ENCODE results near the gene LMO1. TPM values are rescaled to one million over a fixed set of nuclear protein-coding genes. Genes with fewer than 3 reads are reported as not detected.

LMO1 gene
- total and polyA plus RNA-seq, 10 of the 15 experiments (the other 5 are each of a cell fraction or from before 2014, with no cell fraction given) = not detected

- TF ChIP-seq CREM (IDR thresholded peaks at IDR 0.05; ENCODE audit: low read depth) (no peak), MEF2A (IDR thresholded peaks at IDR 0.05; ENCODE audit: insufficient read depth, low read depth, low read length) (no peak), NR2C2 (IDR thresholded peaks at IDR 0.05; ENCODE audit: borderline replicate concordance, control insufficient read depth, insufficient read length, low read depth) (no peak), MYB (IDR thresholded peaks at IDR 0.05; ENCODE audit: borderline replicate concordance, low read depth, low read length) (no peak)
Measured at GRCh38 chr11:8225589-8226036, 38.1 kb downstream of the LMO1 start (continued).

- no peaks in the 10 kb centered on the region for H3K36me3 ChIP-seq (ENCODE audit: control insufficient read depth in 2 of 2, insufficient read depth in 2 of 2, low read length in 1 of 2)
- POLR2A ChIA-PET = interaction anchor here (0.6 kb wide), 1 partner anchor 362 kb away, joined by 4 read pairs; no protein-coding TSS in a partner anchor
- FAIRE-seq (no peak), ATAC-seq (no peak), DNase-seq (ENCODE audit: low read depth, low spot score) (no peak)
- CTCF ChIA-PET = interaction anchor here (0.6 to 6.6 kb wide), 8 partner anchors 23 to 342 kb away, joined by 3 to 66 read pairs (median 5); partner anchors contain the start of gene LMO1
- TF ChIP-seq IRF3 (IDR thresholded peaks at IDR 0.05) = no peak
- no peak for TF ChIP-seq MYB (IDR thresholded peaks at IDR 0.05; ENCODE audit: borderline replicate concordance, low read depth, low read length)
- TF ChIP-seq NR2F1 (conservative IDR thresholded peaks at IDR 0.05) = no peak
- TF ChIP-seq, protein P1, sequence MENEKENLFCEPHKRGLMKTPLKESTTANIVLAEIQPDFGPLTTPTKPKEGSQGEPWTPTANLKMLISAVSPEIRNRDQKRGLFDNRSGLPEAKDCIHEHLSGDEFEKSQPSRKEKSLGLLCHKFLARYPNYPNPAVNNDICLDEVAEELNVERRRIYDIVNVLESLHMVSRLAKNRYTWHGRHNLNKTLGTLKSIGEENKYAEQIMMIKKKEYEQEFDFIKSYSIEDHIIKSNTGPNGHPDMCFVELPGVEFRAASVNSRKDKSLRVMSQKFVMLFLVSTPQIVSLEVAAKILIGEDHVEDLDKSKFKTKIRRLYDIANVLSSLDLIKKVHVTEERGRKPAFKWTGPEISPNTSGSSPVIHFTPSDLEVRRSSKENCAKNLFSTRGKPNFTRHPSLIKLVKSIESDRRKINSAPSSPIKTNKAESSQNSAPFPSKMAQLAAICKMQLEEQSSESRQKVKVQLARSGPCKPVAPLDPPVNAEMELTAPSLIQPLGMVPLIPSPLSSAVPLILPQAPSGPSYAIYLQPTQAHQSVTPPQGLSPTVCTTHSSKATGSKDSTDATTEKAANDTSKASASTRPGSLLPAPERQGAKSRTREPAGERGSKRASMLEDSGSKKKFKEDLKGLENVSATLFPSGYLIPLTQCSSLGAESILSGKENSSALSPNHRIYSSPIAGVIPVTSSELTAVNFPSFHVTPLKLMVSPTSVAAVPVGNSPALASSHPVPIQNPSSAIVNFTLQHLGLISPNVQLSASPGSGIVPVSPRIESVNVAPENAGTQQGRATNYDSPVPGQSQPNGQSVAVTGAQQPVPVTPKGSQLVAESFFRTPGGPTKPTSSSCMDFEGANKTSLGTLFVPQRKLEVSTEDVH (IDR thresholded peaks at IDR 0.05; ENCODE audit: low read depth, partially characterized antibody) = no peak
- TF ChIP-seq ZNF384 (IDR thresholded peaks at IDR 0.05; ENCODE audit: borderline replicate concordance, low read depth, low read length) = no peak
- TF ChIP-seq IRF4 (IDR thresholded peaks at IDR 0.05; ENCODE audit: low read depth, low read length) = no peak
- TF ChIP-seq MYC (IDR thresholded peaks at IDR 0.05; ENCODE audit: insufficient read depth, insufficient read length, insufficient replicate concordance, low read length, severe bottlenecking) = no peak
- TF ChIP-seq, protein P2, sequence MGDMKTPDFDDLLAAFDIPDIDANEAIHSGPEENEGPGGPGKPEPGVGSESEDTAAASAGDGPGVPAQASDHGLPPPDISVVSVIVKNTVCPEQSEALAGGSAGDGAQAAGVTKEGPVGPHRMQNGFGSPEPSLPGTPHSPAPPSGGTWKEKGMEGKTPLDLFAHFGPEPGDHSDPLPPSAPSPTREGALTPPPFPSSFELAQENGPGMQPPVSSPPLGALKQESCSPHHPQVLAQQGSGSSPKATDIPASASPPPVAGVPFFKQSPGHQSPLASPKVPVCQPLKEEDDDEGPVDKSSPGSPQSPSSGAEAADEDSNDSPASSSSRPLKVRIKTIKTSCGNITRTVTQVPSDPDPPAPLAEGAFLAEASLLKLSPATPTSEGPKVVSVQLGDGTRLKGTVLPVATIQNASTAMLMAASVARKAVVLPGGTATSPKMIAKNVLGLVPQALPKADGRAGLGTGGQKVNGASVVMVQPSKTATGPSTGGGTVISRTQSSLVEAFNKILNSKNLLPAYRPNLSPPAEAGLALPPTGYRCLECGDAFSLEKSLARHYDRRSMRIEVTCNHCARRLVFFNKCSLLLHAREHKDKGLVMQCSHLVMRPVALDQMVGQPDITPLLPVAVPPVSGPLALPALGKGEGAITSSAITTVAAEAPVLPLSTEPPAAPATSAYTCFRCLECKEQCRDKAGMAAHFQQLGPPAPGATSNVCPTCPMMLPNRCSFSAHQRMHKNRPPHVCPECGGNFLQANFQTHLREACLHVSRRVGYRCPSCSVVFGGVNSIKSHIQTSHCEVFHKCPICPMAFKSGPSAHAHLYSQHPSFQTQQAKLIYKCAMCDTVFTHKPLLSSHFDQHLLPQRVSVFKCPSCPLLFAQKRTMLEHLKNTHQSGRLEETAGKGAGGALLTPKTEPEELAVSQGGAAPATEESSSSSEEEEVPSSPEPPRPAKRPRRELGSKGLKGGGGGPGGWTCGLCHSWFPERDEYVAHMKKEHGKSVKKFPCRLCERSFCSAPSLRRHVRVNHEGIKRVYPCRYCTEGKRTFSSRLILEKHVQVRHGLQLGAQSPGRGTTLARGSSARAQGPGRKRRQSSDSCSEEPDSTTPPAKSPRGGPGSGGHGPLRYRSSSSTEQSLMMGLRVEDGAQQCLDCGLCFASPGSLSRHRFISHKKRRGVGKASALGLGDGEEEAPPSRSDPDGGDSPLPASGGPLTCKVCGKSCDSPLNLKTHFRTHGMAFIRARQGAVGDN (IDR thresholded peaks at IDR 0.05) = no peak
- no peak for TF ChIP-seq STAT3 (IDR thresholded peaks at IDR 0.05; ENCODE audit: low read depth, low read length)
- no peaks in the 10 kb centered on the region for H3K9me3 ChIP-seq (replicated peaks; ENCODE audit: control insufficient read depth, insufficient read depth, low read length)
- no peaks in the 10 kb centered on the region for H3K79me2 ChIP-seq (ENCODE audit: control insufficient read depth, insufficient read depth, low read length)
- in situ Hi-C loops (cut with MboI) (loop anchor here (5.0 kb wide), 1 partner anchor 343 kb away; no protein-coding TSS in a partner anchor), intact Hi-C loops (cut with micrococcal nuclease; ENCODE audit: unreplicated experiment) (loop anchor here (1.0 to 10.0 kb wide), 5 partner anchors 39 to 730 kb away; partner anchors contain the start of gene LMO1)
- WGBS (ENCODE audit: insufficient coverage, insufficient replicate concordance, low lambda C conversion rate, missing lambda C conversion rate) = 36% methylated on average over 2 of the region's 2 CpGs
- H3K4me2 ChIP-seq (ENCODE audit: control insufficient read depth, insufficient read depth) = no peak overlapping the region
- no peak overlapping the region for H3K27ac ChIP-seq (ENCODE audit: control insufficient read depth, insufficient read depth)
- no peak overlapping the region for H3K9ac ChIP-seq (ENCODE audit: control insufficient read depth, insufficient read depth, low read length)
- no peak overlapping the region for H3K4me3 ChIP-seq
- no peaks in the 10 kb centered on the region for H4K20me1 ChIP-seq (ENCODE audit: control insufficient read depth, insufficient read depth)
- no peak overlapping the region for H2AFZ ChIP-seq (ENCODE audit: control insufficient read depth, low read depth, low read length)
- RAD21 ChIA-PET (ENCODE audit: unreplicated experiment) = interaction anchor here (3.3 kb wide), 1 partner anchor 342 kb away, joined by 13 read pairs; no protein-coding TSS in a partner anchor
- no TSS peak for BruUV-seq (replicated peaks)
- SMC1A ChIA-PET (ENCODE audit: uncharacterized antibody, unreplicated experiment) = interaction anchor here (1.0 to 1.5 kb wide), 3 partner anchors 9 to 343 kb away, joined by 3 to 6 read pairs (median 3); no protein-coding TSS in a partner anchor
- H3K27me3 ChIP-seq (replicated peaks in 1 of 2; ENCODE audit: control insufficient read depth in 2 of 2, insufficient read depth in 2 of 2, low read length in 1 of 2) = no peaks in the 10 kb centered on the region
- H3K4me1 ChIP-seq (ENCODE audit: control insufficient read depth, insufficient read depth, low read length) = no peaks in the 10 kb centered on the region; the same call in 1 of the 2 replicates
Measured at GRCh38 chr11:8224711-8225110, 39.0 kb downstream of the LMO1 start.

Measured in GM12878 (cell line).